Stimulated activated CD8-positive, alpha-beta memory T cell treated with anti-CD3 and anti-CD28 coated beads, Interleukin-7, amount 100 ng/mL, for 48 hours (primary cell): ENCODE results near the gene OTOA.
"Not testable (repeated sequence)": the region's sequence is repeated elsewhere in the genome, so short reads cannot be mapped to it uniquely, and the experiment has no call there.

Source experiments
- DNase-seq, 2 donors: peaks; one replicate each; pipeline ENCODE4 v3.0.0-alpha.2; 2020; ENCODE audit warnings: low read depth in 1 of 2; ENCODE audit errors: extremely low read depth in 1 of 2

OTOA gene

DNA sequence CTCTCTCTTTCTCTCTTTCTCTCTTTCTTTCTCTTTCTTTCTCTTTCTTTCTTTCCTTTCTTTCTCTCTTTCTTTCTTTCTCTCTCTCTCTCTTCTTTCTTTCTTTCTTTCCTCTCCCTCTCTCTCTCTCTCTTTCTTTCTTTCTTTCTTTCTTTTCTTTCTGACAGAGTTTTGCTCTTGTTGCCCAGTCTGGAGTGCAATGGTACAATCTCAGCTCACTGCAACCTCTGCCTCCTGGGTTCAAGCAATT is 50.5 kb downstream of the OTOA start:
- DNase-seq: not testable (repeated sequence)

DNA sequence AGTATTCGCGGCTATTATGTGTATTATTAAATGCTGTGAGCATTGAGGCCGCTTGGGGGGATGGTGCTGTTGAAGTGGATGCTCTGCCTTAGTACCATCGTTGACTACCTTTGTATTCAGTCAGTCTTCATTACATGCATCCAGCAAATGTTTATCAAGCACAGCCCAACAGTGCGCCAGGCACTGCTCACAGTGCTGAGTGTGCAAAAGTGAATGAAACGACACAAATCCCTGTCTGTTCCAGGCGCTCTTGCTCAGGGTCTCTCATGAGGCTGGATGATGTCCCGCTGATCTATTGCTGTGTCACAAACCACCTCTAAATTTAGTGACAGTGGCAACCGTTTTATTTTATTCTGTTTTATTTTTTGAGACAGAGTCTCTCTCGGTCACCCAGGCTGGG is 53.8 kb downstream of the OTOA start:
- DNase-seq: no peak

DNA sequence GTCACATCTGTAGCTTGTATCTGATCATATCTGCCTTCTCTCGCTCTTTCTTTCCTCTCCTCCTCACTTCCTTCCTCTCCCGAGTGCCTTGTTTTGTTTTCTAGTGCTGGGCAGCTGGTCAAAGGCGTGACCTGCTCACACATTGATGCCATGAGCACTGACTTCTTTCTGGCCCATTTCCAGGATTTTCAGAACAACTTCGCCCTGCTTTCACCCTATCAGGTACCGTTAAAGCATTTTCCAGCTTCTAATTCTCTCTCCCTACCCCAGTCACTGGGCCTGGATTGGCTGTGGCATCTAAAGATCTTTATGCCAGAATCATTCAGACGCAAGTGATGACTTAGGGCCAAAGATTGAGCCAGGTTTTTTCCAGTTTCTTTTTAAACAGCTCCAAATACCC is 55.5 kb downstream of the OTOA start:
- no peak for DNase-seq

DNA sequence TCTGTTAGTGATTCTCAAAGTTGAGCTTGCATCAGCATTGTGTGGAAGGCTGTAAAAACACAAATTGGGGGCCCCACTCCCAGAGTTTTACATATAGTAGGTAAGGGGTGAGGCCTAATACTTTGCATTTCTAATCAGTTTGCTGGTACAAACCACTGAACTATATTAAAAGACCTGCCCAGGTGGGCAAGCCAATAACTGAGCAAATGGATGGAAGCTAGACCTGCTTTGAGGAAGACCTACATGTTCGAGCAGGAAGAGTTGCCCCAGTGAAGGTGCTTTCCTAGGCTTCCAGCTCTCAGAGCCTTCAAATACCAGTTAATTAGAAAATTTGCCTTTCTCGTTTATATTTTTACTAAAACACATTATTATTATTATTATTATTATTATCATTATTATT is 56.8 kb downstream of the OTOA start:
- no peak for DNase-seq

DNA sequence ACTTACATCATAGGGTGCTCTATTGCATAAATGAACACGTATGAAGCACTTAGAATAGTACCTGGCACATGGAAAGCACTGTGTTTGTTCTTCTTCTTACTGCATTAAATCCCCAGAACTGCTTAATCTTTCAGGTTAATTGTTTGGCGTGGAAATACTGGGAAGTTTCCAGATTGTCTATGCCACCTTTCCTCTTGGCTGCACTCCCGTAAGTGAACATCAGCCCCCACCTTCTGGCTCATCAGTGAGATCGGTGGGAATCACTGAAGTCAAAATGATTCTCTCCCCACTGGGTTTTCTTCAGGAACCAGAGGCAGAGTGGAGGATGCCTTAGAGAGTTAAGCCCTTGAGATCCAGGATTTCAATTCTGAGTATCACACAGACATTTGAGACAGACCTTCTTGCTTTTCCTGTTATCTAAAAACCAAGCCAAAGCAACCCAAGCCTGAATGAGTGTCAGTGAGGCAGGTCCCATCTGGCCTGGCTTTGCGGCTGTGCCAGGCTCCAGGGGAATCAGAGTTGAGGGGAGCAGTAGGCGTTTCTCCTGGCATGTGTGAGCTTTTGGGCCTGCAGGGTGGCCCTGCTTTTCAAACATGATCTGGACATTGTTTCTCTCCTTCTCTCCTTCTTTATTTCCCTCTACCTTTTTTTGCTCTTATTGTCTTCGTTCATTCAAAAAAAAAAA is 59.1 kb downstream of the OTOA start:
- DNase-seq: no peak

DNA sequence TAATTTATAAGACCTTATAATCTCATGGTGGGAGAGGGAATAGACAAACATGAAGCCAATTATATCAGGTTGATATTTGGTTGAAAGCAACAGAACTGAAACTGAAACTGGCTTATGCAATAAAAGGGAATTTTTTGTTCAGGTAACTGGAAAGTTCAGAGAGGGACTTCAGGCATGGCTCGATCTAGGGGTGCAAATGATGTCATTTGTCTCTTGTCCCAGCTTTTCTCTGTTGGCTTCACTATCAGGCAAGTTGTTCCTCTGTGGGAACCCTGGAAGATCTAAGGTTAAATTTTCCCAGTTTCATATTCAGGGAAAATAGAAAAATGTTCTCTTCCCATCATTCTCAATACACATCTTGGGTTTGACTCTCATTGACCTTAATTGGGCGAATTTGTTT is 59.8 kb downstream of the OTOA start:
- no peak for DNase-seq

DNA sequence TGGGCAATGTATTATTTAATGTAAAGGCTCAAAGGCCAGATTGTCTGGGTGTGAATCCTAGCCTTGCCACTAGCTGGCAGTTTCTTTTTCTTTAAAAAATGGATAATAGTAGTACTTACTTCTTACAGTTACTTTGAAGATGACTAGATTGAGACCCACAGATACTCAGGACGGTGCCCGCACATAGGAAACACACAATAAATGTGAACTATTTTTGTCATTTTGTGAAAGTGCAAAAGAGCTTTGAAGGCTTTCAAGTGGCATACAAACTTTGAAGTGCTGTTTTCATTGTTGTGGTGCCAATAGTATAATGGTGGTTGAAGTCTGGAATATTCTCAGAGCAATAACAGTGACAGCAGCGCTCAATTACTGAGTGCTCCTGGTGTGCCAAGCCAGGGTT is 63.6 kb downstream of the OTOA start:
- DNase-seq: no peak

DNA sequence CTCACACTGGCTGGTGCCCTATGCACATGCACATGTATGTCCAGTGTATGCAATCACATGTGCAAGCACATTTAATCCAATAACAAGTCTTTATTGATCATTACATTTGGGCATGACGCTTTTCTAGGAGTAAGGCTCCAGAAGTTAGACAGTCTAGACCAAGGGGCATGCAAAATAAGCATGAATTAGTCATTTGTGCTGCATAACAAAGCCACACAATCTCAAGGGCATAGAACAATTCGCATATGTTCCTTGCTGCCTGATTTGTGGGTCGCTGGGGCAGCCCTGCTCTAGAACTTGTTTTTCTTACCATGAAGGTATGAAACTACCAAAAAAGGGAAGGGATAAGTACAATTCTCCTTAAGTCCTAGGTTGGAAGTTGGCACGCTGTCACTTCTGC is 67.5 kb downstream of the OTOA start:
- not testable (repeated sequence) for DNase-seq

DNA sequence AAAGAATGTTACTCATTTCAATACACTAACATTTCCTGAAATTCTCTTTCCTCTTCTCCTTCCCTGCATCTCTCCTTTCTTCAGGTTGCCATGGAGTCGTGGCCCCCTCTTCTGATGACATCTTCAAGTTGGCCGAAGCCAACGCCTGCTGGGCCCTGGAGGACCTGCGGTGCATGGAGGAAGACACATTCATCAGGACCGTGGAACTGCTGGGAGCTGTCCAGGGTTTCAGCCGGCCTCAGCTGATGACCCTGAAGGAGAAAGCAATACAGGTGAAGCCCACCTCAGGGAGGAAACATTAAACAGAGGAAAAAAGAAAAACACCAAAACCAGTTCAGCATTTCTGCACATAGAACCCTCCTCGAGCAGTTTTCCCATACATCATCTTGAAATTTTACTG is 76.9 kb downstream of the OTOA start:
- DNase-seq: not testable (repeated sequence)

DNA sequence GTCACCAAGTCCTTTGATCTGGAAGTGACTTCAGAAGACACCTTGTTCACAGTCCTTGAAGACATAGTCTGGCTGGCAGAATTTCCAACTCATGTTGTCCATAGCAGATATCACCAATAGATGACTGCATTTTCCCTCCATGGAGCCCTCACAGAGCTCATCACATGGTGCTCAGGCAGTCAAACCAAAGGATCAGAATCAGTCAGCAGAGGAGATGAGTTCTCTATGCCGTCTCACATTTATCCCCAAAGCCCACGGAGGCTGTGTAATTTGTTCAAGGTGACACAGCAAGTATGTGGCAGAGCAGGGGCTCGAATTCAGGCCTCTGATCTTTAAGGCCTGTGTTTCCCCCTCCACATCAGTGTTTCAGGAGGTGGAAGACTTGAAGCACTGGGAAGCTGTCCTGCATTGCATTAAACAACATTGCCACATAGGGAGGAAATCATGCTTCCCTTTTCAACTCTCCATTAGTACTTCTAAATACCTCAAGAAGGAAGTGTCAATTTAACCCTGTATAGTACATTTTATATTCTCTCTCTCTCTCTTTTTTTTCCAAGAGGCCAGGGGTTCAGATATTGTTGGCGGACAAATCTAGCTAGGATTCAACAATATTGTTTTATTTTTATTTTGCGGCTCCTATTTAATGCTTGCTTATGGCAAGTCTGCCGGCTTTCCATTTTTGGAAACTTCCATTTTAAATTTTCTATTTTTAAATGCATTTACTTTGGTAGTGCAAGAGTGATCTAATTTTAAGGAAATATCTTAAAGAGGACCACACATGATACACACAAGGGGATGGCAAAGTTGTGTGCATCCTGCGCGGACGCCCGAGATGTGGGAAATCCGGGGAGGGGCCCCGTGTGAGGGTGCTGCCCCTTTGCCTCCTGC is 92.7 kb downstream of the OTOA start:
- DNase-seq: not testable (repeated sequence)

DNA sequence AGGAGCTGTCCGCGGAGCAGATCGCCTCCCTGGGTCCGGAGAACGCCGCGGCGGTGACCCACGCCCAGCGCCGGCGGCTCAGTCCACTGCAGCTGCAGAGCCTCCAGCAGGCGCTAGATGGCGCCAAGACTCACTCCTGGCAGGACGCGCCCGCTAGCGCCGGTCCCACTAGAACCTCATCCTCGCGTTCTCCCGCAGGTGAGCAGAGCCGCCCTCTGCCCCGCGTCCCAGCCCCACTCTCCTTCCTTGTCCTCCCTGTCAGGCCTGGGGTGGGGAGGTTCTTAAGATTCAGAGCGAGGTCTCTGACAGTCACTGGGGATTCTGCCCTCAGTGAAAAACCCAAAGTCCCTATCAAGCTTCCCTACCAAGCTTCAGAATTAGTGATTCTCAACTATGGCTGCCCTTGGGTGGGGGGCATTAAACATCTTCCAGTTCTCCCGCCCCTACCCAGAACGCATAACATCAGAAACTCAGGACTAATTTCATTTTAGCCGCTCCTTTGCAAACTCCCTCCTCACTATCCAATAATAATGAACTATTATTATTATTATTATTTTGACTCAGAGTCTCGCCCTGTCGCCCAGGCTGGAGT is 93.4 kb downstream of the OTOA start:
- DNase-seq: not testable (repeated sequence)

DNA sequence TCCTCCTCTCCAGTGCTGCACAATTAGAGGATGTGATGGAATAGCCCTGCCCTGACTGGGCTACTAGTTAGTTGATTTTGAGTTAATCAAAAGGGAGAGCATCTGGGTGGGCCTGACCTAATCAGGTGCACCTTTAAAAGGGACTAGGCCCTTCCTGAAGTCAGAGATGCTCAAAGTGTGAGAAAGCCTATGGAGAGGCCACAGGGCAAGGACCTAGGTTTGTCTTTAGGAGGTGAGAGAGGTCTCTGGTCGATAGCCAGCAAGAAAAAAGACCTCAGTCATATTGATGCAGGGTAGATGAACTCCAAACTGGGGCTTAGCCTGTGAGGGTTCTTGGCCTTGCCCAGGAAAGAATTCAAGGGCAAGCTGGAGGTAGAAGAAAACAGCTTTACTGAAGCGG is 104.5 kb downstream of the OTOA start:
- not testable (repeated sequence) for DNase-seq

DNA sequence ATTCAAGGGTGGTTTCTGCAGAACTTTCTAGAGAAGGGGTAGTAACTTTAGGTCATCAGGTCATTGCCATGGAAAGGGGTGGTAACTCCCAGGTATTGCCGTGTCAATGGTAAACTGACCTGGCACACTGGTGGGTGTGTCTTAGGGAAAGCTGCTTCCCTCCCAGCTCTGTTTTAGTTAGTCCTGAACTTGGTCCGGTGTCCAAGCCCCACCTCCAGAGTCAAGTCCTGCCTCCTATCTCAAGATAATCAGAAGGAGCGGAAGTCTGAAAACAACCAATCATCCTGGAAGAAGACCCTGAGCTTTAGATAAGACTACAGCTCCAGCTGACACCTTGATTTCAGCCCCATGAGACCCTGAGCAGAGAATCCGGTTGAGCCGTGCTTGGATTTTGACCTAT is 105.0 kb downstream of the OTOA start:
- not testable (repeated sequence) for DNase-seq

DNA sequence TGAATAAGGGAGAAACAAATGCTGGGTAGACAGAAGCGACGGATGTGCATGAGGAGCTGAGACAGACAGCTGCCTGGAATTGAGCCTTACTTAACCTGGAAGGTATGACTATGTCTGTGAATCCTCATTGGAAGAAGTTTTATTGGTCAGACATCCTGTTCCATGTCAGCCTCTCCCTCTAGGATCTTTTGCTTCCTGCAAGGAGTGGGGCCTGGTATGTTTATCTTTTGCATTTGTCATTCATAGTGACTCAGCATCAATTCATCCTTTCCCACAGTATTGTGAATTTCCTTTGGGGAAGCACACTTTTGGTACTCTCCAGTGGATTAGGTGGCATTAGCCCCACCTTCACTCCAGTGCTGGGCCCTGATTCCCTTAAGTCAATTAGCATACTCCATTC is 105.5 kb downstream of the OTOA start:
- DNase-seq: not testable (repeated sequence)

DNA sequence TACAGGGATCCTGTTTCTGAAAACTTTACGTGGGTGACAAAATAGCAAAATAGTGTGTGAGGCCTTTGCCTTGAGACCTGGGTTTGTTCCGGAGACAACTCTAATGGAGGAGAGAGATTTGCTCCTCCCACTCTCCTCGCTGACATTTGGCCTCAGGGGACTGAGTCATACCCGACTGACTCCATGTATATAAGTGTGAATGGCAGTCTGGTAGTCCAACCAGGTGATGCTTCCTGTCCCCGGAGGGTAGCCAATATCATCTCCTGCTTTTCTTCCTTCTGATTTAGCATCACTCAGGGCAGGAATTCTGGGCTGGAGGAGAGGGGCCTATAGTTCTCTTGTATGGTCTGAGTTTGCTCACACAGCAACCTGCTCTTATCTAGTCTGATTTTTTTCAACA is 106.8 kb downstream of the OTOA start:
- not testable (repeated sequence) for DNase-seq

DNA sequence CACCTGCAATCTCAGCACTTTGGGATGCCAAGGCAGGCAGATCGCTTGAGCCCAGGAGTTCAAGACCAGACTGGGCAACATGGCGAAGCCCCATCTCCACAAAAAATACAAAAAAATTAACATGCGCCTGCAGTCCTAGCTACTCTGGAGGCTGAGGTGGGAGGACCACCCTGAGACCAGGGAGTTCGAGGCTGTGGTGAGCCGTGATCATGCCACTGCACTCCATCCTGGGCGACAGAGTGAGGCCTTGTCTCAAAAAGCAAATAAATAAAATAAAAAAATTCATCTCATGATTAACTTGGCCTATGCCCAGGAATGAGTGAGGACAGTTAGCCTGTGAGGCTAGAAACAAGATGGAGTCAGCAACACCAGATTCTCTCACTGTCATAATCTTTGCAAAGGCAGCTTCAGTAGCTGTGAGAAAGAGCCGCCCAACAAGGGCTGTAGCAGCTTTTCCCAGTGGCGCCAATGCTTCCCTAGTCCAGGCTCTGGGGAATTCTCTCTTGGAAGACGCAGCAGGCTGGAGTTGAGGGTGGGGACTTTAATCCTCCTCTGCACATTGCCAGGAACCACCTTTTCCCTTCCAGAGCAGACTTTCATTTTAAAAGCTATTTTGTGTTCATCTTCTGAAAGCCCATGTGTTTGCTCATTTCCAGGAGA is 108.9 kb downstream of the OTOA start:
- not testable (repeated sequence) for DNase-seq

DNA sequence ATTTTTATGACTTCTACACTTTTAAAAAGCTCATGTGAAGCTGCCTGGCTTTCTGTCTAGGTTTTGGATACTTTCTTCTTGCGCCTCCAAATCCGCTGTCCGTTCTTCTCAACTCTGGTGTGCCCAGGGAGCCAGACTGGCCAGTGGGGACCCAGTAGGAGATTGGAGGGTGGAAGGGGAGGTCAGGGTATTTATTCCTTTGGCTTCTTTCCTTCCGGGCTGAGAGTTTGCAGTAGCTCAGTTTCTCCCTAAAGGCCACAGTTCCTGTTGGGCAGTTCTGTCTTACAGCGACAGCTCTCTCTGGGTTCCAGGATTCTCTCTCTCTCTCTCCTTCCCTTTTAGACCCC is 109.4 kb downstream of the OTOA start:
- not testable (repeated sequence) for DNase-seq

DNA sequence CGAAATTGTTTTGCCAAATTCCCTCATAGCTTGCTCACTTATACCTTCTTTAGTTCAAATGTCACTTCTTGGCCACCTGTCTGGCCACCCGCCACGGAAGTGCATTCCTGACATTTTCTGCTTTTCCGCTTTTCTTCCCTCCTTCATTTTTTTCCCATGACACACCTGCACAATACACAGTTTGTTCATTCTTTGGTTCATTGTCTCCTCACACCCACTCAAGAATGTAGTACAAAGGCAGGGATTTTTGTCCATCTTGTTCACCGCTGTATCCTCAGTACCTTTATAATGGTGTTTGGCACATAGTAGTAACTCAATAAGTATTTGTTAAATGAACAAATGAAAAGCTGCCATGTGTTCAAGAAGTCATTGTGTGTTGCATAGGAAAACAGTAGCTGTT is 116.8 kb downstream of the OTOA start:
- DNase-seq: not testable (repeated sequence)

DNA sequence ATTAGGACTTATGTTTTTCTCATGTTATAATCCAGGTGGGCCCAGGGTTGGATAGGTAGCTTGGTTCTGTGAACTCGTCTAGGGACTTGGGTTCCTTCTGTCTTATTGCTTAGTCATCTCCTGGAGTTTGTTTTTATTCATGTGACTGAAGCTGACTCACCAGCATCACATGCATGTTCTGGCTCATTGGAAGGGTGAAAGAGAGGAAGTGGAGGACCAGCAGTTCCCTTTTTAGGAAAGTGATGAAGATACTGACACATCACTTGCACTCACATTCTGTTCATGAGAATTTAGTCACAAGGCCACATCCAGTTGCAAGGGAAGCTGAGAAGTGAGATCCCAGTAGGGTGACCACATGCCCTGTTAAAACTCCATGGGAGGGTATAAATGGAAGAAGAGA is 126.7 kb downstream of the OTOA start:
- not testable (repeated sequence) for DNase-seq

DNA sequence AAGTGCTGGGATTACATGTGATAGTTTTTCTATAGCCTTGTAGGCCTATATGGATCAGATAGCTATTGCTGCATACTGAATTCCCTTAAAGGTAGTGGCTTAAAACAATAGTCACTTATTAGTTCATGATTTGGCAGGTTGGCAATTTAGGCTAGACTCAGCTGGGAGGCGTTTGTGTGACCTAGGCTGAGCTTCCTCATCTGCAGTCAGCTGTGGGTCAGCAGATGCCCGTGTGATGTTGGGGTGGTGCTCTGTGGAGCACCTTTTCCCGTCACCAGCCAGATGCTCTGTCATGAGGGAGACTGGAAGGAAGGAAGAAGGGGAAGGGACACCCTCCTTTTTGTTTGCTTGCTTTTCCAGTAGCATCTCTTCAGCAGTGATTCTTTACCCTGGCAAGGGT is 129.5 kb downstream of the OTOA start:
- not testable (repeated sequence) for DNase-seq

DNA sequence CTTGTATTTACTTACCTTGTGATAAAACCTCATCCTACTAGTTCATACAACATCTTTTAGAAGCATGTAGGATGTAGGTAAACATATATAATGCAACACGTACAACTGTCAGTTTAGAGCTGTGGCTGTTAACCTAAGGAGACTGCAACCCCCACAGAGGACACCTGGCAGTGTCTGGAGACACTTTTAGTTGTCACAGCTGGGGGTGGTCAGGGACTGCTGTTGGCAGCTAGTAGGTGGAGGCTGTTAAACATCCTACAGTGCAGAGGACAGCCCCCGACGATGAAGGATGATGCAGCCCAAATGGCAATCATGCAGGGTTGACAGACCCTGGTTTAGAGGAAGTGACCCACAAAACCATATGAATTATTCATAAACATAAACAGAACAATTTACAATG is 134.8 kb downstream of the OTOA start:
- DNase-seq: not testable (repeated sequence)
